GM06990 (cell line): Measurements from ENCODE around the gene CACNA2D3.
A peak's percentile ranks its signal among the peaks of the same experiment; 100 is the strongest.

ENCODE experiments used
- DNase-seq: peaks from one replicate; pipeline ENCODE4 v3.0.0-alpha.2; 2011; ENCODE audit not compliant: insufficient read length; ENCODE audit errors: extremely low read depth
- H3K27me3 ChIP-seq: replicated peaks from 2 replicates; pipeline ENCODE4 v1.6.0; 2011; ENCODE audit warnings: low read length; ENCODE audit not compliant: control insufficient read depth, insufficient read depth
- H3K36me3 ChIP-seq: 2 replicates; pipeline ENCODE4 v1.5.1; 2011; ENCODE audit warnings: low read length; ENCODE audit not compliant: control insufficient read depth, insufficient read depth
- H3K4me3 ChIP-seq: replicated peaks from 2 replicates; pipeline ENCODE4 v1.5.1; 2011; ENCODE audit warnings: low read depth, mild to moderate bottlenecking, control low read depth, low read length
- TF ChIP-seq, protein P1 (sequence below): IDR thresholded peaks from 2 replicates; pipeline ENCODE4 v1.5.1; 2011; ENCODE audit warnings: low read length, control low read depth, mild to moderate bottlenecking, inconsistent platforms; ENCODE audit not compliant: insufficient read depth, poor library complexity, severe bottlenecking

The CACNA2D3 gene

DNA sequence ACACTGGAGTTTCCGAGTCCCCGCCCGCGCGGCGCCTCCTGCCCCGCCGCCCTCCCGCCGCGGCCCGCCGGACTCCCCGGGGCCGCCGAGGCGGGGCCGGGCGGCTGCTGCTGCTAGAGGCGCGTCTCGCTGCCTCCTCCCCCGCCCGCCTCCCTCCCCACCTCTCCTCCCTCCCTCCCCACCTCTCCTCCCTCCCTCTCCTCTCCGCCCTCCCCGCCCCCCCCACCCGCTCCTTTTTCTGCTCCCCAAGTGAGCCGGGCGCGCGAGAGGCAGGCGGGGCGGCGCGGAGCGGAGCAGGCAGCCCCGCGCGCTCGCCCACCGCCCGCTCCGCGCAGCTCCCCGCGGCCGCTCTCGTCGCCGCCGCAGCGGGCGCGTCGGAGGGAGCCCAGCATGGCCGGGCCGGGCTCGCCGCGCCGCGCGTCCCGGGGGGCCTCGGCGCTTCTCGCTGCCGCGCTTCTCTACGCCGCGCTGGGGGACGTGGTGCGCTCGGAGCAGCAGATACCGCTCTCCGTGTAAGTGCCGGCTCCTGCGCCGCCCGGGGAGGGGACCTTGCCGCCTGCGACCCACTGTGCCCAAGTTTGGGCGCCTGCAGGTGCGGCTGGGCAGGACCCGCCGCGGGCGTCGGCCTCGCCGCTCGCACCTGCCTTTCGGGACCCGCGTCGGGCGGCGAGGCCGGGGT, at the start of gene CACNA2D3:
Gene CACNA2D3 (plus strand): TSS at position 229 of the 679 bp plus-strand sequence.
- TF ChIP-seq, protein P1, sequence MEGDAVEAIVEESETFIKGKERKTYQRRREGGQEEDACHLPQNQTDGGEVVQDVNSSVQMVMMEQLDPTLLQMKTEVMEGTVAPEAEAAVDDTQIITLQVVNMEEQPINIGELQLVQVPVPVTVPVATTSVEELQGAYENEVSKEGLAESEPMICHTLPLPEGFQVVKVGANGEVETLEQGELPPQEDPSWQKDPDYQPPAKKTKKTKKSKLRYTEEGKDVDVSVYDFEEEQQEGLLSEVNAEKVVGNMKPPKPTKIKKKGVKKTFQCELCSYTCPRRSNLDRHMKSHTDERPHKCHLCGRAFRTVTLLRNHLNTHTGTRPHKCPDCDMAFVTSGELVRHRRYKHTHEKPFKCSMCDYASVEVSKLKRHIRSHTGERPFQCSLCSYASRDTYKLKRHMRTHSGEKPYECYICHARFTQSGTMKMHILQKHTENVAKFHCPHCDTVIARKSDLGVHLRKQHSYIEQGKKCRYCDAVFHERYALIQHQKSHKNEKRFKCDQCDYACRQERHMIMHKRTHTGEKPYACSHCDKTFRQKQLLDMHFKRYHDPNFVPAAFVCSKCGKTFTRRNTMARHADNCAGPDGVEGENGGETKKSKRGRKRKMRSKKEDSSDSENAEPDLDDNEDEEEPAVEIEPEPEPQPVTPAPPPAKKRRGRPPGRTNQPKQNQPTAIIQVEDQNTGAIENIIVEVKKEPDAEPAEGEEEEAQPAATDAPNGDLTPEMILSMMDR: no peak
- Histone ChIP-seq H3K36me3 (no peaks in the 10 kb centered on the region), H3K27me3 (no peaks in the 10 kb centered on the region; the same call in 1 of the 2 replicates), H3K4me3 (peak within 1 kb of the TSS; percentile 40)
- DNase-seq: peak; percentile 12

DNA sequence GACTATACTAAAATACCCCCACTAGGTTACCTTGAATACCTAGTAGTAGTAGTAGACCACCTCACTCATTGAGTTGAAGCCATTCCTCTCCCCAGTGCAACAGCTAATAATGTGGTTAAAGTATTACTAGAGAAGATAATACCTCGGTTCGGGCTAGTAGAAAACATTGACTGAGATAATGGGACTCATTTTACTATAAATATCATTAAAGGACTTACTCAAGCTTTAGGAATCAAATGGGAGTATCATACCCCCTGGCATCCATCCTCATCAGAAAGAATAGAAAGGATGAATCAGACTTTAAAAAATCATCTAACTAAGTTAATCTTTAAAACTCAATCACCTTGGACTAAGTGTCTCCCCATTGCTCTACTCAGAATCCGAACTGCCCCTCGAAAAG, 49.0 kb upstream of the CACNA2D3 start:
- DNase-seq: no peak
- TF ChIP-seq, protein P1: no peak
- no peak overlapping the region for H3K4me3 ChIP-seq
- no peaks in the 10 kb centered on the region for H3K36me3 ChIP-seq
- no peaks in the 10 kb centered on the region; the same call in 1 of the 2 replicates for H3K27me3 ChIP-seq

DNA sequence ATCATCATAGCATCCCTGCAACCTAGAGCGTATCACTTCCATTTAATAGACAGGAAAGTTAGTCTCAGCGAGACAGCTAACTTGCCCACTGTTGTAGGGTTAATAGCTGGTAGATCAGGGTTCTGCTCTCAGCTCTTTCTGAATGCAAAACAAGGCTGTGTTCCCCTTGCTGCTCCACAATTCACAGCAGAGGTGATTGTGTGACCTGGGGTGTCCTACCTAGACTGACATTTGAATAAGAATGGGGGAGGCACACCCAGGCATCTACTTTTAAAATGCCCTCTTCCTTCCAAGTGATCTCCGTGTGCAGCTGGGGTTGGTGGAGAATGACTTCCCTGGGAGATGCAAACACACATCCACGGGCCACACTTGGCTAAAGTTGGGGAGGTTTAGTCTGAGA, 43.0 kb upstream of the CACNA2D3 start:
- Histone ChIP-seq H3K27me3 (no peaks in the 10 kb centered on the region; the same call in 1 of the 2 replicates), H3K4me3 (no peak overlapping the region), H3K36me3 (no peaks in the 10 kb centered on the region)
- TF ChIP-seq, protein P1: no peak
- DNase-seq: no peak

DNA sequence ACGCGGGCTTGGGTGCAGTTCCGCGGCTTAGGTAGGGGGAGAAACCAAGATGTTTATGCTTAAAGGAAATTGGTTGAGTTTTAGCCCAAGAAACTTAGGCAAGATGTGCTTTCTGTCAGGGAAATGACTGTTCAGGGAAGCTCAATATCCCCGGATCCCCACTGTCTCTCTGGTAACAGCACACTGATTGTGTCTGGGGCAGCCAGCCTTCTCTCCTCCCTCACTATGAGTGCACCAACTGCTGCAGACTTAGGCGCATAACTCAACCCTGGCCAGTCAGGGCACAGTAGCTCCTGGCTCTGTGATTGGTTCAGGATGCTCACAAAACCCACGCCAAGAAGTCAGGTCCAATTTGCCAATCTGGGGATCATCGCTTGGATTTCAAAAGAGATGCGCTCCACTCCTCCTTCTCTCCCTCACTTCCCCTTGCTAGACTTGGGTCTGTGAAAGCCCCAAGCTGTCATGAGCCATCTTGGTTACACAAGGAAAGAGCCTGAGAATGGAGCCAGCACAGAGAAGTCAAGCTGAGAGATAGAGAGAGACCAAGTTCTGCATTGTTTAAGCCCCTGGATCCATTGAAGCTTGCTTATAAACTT, 42.5 kb upstream of the CACNA2D3 start:
- TF ChIP-seq, protein P1: no peak
- no peak overlapping the region for H3K4me3 ChIP-seq

DNA sequence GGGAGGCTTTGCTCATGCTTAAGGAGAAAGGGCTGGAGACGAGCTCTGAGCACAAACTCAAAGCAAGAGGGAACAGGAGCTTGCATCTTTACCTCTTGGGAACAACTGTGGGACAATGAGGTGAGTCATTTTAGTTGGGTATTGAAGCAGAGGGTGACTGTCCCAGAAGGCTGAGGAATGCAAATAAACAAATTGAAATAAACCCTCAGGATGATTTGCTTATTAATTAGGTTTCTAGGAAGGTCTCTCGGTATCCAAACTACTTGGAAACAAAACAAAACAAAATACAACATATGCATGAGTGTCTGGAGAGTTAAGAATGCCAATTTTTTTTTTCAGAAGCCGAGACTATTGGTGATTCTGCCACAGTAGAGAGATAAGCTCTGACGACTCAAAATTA, 38.4 kb upstream of the CACNA2D3 start:
- Histone ChIP-seq H3K4me3 (no peak overlapping the region), H3K36me3 (no peaks in the 10 kb centered on the region), H3K27me3 (no peaks in the 10 kb centered on the region; the same call in 1 of the 2 replicates)
- TF ChIP-seq, protein P1: no peak
- DNase-seq: no peak

More for the DNA sequence above, 42.5 kb upstream of the CACNA2D3 start:
- DNase-seq: no peak
- no peaks in the 10 kb centered on the region; the same call in 1 of the 2 replicates for H3K27me3 ChIP-seq
- H3K36me3 ChIP-seq: no peaks in the 10 kb centered on the region
